Measurements from ENCODE around the gene BAG1. TPM values are rescaled to one million over a fixed set of nuclear protein-coding genes. Genes with fewer than 3 reads are reported as not detected.

The BAG1 gene
- total and polyA plus RNA-seq, 2 of the 13 experiments (the other 11 are each of a cell fraction or from before 2014, with no cell fraction given) = 23.1 to 59.5 TPM

DNA sequence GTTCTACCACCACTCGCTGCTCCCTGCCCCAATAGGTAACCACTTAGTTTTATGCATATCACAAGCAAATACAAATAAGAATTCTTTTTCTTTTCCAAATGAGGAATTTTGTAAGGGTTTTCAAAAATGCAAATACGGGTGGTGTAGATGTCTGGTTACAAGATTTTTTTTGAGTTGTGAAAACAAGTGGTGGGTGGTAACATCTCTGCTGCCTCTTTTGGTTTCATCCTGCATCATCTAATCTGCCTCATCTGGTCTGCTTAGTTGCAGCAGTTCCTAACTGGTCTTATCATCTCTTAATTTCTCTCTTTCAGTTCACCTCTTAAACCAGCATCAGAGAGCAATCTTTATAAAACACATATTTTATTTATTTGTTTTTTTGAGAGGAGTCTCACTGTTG lies 31.1 kb upstream of the BAG1 start (continued):
- no peak for TF ChIP-seq ELF3 (CRISPR knock-in tag; IDR thresholded peaks at IDR 0.05)
- no peak for TF ChIP-seq ZNF589 (CRISPR knock-in tag; conservative IDR thresholded peaks at IDR 0.05)
- no peak for TF ChIP-seq KMT2B (CRISPR knock-in tag; IDR thresholded peaks at IDR 0.05)
- no peak for TF ChIP-seq ZNF598 (CRISPR knock-in tag; IDR thresholded peaks at IDR 0.05; ENCODE audit: borderline replicate concordance)
- TF ChIP-seq, protein P1, sequence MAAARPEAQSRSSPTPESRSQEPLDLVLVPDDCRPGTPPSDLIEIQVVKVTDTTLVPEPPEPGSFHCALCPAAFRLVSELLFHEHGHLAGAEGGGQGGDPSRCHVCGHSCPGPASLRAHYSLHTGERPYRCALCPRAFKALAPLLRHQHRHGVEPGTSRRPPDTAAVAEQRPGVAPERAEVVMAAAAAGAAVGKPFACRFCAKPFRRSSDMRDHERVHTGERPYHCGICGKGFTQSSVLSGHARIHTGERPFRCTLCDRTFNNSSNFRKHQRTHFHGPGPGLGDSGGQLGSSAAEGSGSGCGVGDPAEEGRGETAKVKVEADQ (CRISPR knock-in tag; IDR thresholded peaks at IDR 0.05; ENCODE audit: borderline replicate concordance) = no peak
- TF ChIP-seq, protein P2, sequence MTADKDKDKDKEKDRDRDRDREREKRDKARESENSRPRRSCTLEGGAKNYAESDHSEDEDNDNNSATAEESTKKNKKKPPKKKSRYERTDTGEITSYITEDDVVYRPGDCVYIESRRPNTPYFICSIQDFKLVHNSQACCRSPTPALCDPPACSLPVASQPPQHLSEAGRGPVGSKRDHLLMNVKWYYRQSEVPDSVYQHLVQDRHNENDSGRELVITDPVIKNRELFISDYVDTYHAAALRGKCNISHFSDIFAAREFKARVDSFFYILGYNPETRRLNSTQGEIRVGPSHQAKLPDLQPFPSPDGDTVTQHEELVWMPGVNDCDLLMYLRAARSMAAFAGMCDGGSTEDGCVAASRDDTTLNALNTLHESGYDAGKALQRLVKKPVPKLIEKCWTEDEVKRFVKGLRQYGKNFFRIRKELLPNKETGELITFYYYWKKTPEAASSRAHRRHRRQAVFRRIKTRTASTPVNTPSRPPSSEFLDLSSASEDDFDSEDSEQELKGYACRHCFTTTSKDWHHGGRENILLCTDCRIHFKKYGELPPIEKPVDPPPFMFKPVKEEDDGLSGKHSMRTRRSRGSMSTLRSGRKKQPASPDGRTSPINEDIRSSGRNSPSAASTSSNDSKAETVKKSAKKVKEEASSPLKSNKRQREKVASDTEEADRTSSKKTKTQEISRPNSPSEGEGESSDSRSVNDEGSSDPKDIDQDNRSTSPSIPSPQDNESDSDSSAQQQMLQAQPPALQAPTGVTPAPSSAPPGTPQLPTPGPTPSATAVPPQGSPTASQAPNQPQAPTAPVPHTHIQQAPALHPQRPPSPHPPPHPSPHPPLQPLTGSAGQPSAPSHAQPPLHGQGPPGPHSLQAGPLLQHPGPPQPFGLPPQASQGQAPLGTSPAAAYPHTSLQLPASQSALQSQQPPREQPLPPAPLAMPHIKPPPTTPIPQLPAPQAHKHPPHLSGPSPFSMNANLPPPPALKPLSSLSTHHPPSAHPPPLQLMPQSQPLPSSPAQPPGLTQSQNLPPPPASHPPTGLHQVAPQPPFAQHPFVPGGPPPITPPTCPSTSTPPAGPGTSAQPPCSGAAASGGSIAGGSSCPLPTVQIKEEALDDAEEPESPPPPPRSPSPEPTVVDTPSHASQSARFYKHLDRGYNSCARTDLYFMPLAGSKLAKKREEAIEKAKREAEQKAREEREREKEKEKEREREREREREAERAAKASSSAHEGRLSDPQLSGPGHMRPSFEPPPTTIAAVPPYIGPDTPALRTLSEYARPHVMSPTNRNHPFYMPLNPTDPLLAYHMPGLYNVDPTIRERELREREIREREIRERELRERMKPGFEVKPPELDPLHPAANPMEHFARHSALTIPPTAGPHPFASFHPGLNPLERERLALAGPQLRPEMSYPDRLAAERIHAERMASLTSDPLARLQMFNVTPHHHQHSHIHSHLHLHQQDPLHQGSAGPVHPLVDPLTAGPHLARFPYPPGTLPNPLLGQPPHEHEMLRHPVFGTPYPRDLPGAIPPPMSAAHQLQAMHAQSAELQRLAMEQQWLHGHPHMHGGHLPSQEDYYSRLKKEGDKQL (CRISPR knock-in tag; IDR thresholded peaks at IDR 0.05; ENCODE audit: low read depth) = no peak

Data from HepG2 (cell line).